ENCODE results near the gene UGCG. TPM values are rescaled to one million over a fixed set of nuclear protein-coding genes. Genes with fewer than 3 reads are reported as not detected.

UGCG gene
- total and polyA plus RNA-seq, 9 of the 15 experiments (the other 6 are each of a cell fraction or from before 2014, with no cell fraction given): 20.0 to 40.3 (median 29.2) TPM

DNA sequence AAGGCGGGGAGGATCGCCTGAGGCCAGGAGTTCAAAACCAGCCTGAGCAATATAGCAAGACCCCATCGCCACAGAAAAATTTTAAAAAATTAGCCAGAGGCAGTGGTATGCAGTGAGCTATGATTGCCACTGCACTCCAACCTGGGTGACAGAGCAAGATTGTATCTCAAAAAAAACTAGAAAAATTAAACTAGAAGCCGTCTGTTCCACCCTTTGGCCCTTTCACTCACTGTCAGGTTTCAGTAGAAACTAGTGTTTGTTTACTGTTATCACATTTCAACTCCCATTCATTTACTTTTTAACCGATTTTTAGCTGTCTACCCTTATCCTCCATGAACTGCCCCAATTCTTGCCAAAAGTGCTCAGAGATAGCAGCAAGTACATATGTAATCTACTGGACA lies 8.3 kb downstream of the UGCG start (continued):
- TF ChIP-seq E4F1 (CRISPR knock-in tag; IDR thresholded peaks at IDR 0.05; ENCODE audit: borderline replicate concordance) (no peak), ZNF146 (CRISPR knock-in tag; IDR thresholded peaks at IDR 0.05; ENCODE audit: unreplicated experiment) (no peak), CBFA2T3 (IDR thresholded peaks at IDR 0.05) (peak; percentile 77), TCF15 (CRISPR knock-in tag; IDR thresholded peaks at IDR 0.05) (no peak), ZNF778 (CRISPR knock-in tag; IDR thresholded peaks at IDR 0.05) (no peak), ZNF507 (tag; conservative IDR thresholded peaks at IDR 0.05) (no peak), KLF10 (CRISPR knock-in tag; IDR thresholded peaks at IDR 0.05) (no peak), SMAD1 (IDR thresholded peaks at IDR 0.05; ENCODE audit: low read depth, low read length, partially characterized antibody) (no peak), BCL6 (CRISPR knock-in tag; IDR thresholded peaks at IDR 0.05) (no peak), SMARCE1 (IDR thresholded peaks at IDR 0.05) (no peak), E2F1 (CRISPR knock-in tag; IDR thresholded peaks at IDR 0.05) (no peak), HDGF (IDR thresholded peaks at IDR 0.05) (no peak), ZNF24 (IDR thresholded peaks at IDR 0.05) (no peak), NCOA4 (IDR thresholded peaks at IDR 0.05; ENCODE audit: partially characterized antibody) (no peak), ZNF583 (CRISPR knock-in tag; IDR thresholded peaks at IDR 0.05) (no peak), HCFC1 (IDR thresholded peaks at IDR 0.05; ENCODE audit: low read depth, low read length) (no peak), NFATC3 (IDR thresholded peaks at IDR 0.05) (peak; percentile 24; the same call in 1 of the 2 replicates), SAFB (IDR thresholded peaks at IDR 0.05; ENCODE audit: borderline replicate concordance, low read depth, low read length) (no peak), ESRRB (CRISPR knock-in tag; IDR thresholded peaks at IDR 0.05; ENCODE audit: borderline replicate concordance) (no peak), DPF2 (IDR thresholded peaks at IDR 0.05) (peak; percentile 71), PKNOX1 (IDR thresholded peaks at IDR 0.05) (peak; percentile 66)
- TF ChIP-seq, protein P1, sequence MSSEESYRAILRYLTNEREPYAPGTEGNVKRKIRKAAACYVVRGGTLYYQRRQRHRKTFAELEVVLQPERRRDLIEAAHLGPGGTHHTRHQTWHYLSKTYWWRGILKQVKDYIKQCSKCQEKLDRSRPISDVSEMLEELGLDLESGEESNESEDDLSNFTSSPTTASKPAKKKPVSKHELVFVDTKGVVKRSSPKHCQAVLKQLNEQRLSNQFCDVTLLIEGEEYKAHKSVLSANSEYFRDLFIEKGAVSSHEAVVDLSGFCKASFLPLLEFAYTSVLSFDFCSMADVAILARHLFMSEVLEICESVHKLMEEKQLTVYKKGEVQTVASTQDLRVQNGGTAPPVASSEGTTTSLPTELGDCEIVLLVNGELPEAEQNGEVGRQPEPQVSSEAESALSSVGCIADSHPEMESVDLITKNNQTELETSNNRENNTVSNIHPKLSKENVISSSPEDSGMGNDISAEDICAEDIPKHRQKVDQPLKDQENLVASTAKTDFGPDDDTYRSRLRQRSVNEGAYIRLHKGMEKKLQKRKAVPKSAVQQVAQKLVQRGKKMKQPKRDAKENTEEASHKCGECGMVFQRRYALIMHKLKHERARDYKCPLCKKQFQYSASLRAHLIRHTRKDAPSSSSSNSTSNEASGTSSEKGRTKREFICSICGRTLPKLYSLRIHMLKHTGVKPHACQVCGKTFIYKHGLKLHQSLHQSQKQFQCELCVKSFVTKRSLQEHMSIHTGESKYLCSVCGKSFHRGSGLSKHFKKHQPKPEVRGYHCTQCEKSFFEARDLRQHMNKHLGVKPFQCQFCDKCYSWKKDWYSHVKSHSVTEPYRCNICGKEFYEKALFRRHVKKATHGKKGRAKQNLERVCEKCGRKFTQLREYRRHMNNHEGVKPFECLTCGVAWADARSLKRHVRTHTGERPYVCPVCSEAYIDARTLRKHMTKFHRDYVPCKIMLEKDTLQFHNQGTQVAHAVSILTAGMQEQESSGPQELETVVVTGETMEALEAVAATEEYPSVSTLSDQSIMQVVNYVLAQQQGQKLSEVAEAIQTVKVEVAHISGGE (CRISPR knock-in tag; IDR thresholded peaks at IDR 0.05): no peak
- TF ChIP-seq, protein P2, sequence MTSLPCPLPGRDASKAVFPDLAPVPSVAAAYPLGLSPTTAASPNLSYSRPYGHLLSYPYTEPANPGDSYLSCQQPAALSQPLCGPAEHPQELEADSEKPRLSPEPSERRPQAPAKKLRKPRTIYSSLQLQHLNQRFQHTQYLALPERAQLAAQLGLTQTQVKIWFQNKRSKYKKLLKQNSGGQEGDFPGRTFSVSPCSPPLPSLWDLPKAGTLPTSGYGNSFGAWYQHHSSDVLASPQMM (CRISPR knock-in tag; IDR thresholded peaks at IDR 0.05): no peak
